Liver (tissue), 9 donors: Measurements from ENCODE around the gene DHX35. TPM values are rescaled to one million over a fixed set of nuclear protein-coding genes. Genes with fewer than 3 reads are reported as not detected.

ENCODE experiments used
- DNase-seq: peaks from one replicate; pipeline ENCODE4 v3.0.0-alpha.2; 2017; ENCODE audit warnings: low spot score
- H3K27ac ChIP-seq, 2 donors: one replicate each; pipeline ENCODE4 v1.7.0; 2013; ENCODE audit warnings: inconsistent platforms in 2 of 2, low read length in 2 of 2, control low read depth in 1 of 2, low read depth in 1 of 2, mild to moderate bottlenecking in 1 of 2
- H3K27me3 ChIP-seq, 4 donors: one replicate each; pipeline versions ENCODE4 v1.6.1 to v1.7.0; 2013; ENCODE audit warnings: low read length in 3 of 4, inconsistent platforms in 1 of 4, mild to moderate bottlenecking in 1 of 4, moderate library complexity in 1 of 4; ENCODE audit not compliant: control insufficient read depth in 4 of 4, insufficient read depth in 4 of 4
- H3K36me3 ChIP-seq, 4 donors: one replicate each; pipeline versions ENCODE4 v1.6.1 to v1.7.0; 2013; ENCODE audit warnings: low read length in 3 of 4, mild to moderate bottlenecking in 3 of 4, low read depth in 1 of 4, moderate library complexity in 1 of 4; ENCODE audit not compliant: control insufficient read depth in 4 of 4, insufficient read depth in 3 of 4
- H3K4me1 ChIP-seq, 4 donors: one replicate each; pipeline versions ENCODE4 v1.6.1 to v1.7.0; 2013; ENCODE audit warnings: low read length in 3 of 4, mild to moderate bottlenecking in 3 of 4, moderate library complexity in 1 of 4; ENCODE audit not compliant: control insufficient read depth in 4 of 4, insufficient read depth in 4 of 4
- H3K4me3 ChIP-seq, 3 donors: one replicate each; pipeline versions ENCODE4 v1.6.1 to v1.7.0; 2013; ENCODE audit warnings: low read length in 3 of 3, control low read depth in 1 of 3, low read depth in 1 of 3, mild to moderate bottlenecking in 1 of 3
- H3K9ac ChIP-seq, 2 donors: one replicate each; pipeline ENCODE4 v1.7.0; 2013; ENCODE audit warnings: low read length in 2 of 2, mild to moderate bottlenecking in 2 of 2, moderate library complexity in 2 of 2, control low read depth in 1 of 2, low read depth in 1 of 2
- H3K9me3 ChIP-seq, 4 donors: one replicate each; pipeline versions ENCODE4 v1.6.1 to v1.7.0; 2013; ENCODE audit warnings: low read length in 3 of 4; ENCODE audit not compliant: control insufficient read depth in 4 of 4
- ATF3 ChIP-seq: IDR thresholded peaks from 2 replicates; pipeline ENCODE4 v1.6.1; 2016; ENCODE audit warnings: antibody characterized with exemption
- CTCF ChIP-seq: fragments of 150-350 bp; IDR thresholded peaks from 2 replicates; pipeline ENCODE4 v1.5.1; 2017; ENCODE audit warnings: improper control_type of control experiment, low read depth, low read length; ENCODE audit not compliant: missing input control
- EGR1 ChIP-seq, 2 donors: IDR thresholded peaks; 2 replicates each; pipeline ENCODE4 v1.6.1; 2016 to 2018; ENCODE audit warnings: antibody characterized with exemption in 2 of 2, low read depth in 2 of 2
- FOXA1 ChIP-seq: IDR thresholded peaks from 2 replicates; pipeline ENCODE4 v1.6.1; 2016; ENCODE audit warnings: antibody characterized with exemption
- FOXA2 ChIP-seq: IDR thresholded peaks from 2 replicates; pipeline ENCODE4 v1.6.1; 2016; ENCODE audit warnings: antibody characterized with exemption
- GABPA ChIP-seq, 2 donors: IDR thresholded peaks in 1 of 2; conservative IDR thresholded peaks in 1 of 2; 2 replicates each; pipeline ENCODE4 v1.6.1; 2016; ENCODE audit warnings: antibody characterized with exemption in 2 of 2, mild to moderate bottlenecking in 1 of 2, moderate library complexity in 1 of 2
- HNF4A ChIP-seq, 2 donors: conservative IDR thresholded peaks; 2 replicates each; pipeline ENCODE4 v1.6.1; 2016; ENCODE audit warnings: antibody characterized with exemption in 2 of 2, mild to moderate bottlenecking in 2 of 2
- HNF4G ChIP-seq: IDR thresholded peaks from 2 replicates; pipeline ENCODE4 v1.6.1; 2016; ENCODE audit warnings: antibody characterized with exemption
- JUND ChIP-seq, 2 donors: IDR thresholded peaks; 2 replicates each; pipeline ENCODE4 v1.6.1; 2016; ENCODE audit warnings: antibody characterized with exemption in 2 of 2
- MAX ChIP-seq: IDR thresholded peaks from 2 replicates; pipeline ENCODE4 v1.6.1; 2016; ENCODE audit warnings: antibody characterized with exemption
- NR2F2 ChIP-seq: IDR thresholded peaks from 2 replicates; pipeline ENCODE4 v1.6.1; 2016; ENCODE audit warnings: antibody characterized with exemption
- RAD21 ChIP-seq, 2 donors: IDR thresholded peaks; 2 replicates each; pipeline ENCODE4 v1.6.1; 2016; ENCODE audit warnings: antibody characterized with exemption in 2 of 2, mild to moderate bottlenecking in 2 of 2
- REST ChIP-seq: IDR thresholded peaks from 2 replicates; pipeline ENCODE4 v1.6.1; 2016; ENCODE audit warnings: antibody characterized with exemption, mild to moderate bottlenecking
- RXRA ChIP-seq, 2 donors: IDR thresholded peaks; 2 replicates each; pipeline ENCODE4 v1.6.1; 2017 to 2018; ENCODE audit warnings: antibody characterized with exemption in 2 of 2, mild to moderate bottlenecking in 1 of 2
- SP1 ChIP-seq: IDR thresholded peaks from 2 replicates; pipeline ENCODE4 v1.6.1; 2018; ENCODE audit warnings: antibody characterized with exemption, mild to moderate bottlenecking
- TAF1 ChIP-seq: conservative IDR thresholded peaks from 2 replicates; pipeline ENCODE4 v1.6.1; 2016; ENCODE audit warnings: antibody characterized with exemption, mild to moderate bottlenecking
- YY1 ChIP-seq: IDR thresholded peaks from 2 replicates; pipeline ENCODE4 v1.6.1; 2016; ENCODE audit warnings: antibody characterized with exemption, mild to moderate bottlenecking
- ZBTB33 ChIP-seq: IDR thresholded peaks from 2 replicates; pipeline ENCODE4 v1.6.1; 2016; ENCODE audit warnings: antibody characterized with exemption
- WGBS: extraction: QIAGEN DNeasy Blood & Tissue Kit; methylation state at CpG from one replicate; pipeline ENCODE4 v1.1.7; 2013; 5-methylcytosine and 5-hydroxymethylcytosine counted together
- polyA plus RNA-seq, 2 donors: library from polyadenylated mRNA; stranded (reverse) in 1 of 2; unstranded in 1 of 2; fragments of 200-250 nt in 1 of 2; fragments of >200 nt in 1 of 2; fragmentation: Nextera tagmentation in 1 of 2; extraction: Ambion mirVana in 1 of 2; gene quantifications; one replicate each; pipeline versions ENCODE4 v1.2.1 to v1.2.3, GENCODE V29; 2013 to 2015
- total RNA-seq, 2 donors: library from RNA; depleted of rRNA; stranded (reverse); fragments of >200 nt; gene quantifications; one replicate each; pipeline ENCODE4 v1.2.3, GENCODE V29; 2014
- donor health status: healthy.
- donor health status: healthy.
- donor health status: healthy.
- donor health status: healthy.
- donor health status: healthy.

The DHX35 gene
- total and polyA plus RNA-seq, 4 donors = 2.7 to 10.6 (median 4.8) TPM

- no peaks in the 10 kb centered on the region for H3K9me3 ChIP-seq
- DNase-seq = no peak
- H3K27me3 ChIP-seq = no peaks in the 10 kb centered on the region
- H3K27ac ChIP-seq = no peak overlapping the region
- no peak for TF ChIP-seq SP1
- no peak for TF ChIP-seq MAX
- TF ChIP-seq REST = no peak
- TF ChIP-seq ATF3 = no peak
- no peak for TF ChIP-seq RXRA (IDR thresholded peaks at IDR 0.05)
- TF ChIP-seq FOXA1 = no peak
- TF ChIP-seq GABPA (IDR thresholded peaks at IDR 0.05 in 1 of 2, conservative IDR thresholded peaks at IDR 0.05 in 1 of 2) = no peak
- TF ChIP-seq EGR1 (IDR thresholded peaks at IDR 0.05; ENCODE audit: low read depth in 2 of 2) = no peak
- TF ChIP-seq YY1 = no peak
- TF ChIP-seq HNF4G = no peak
- TF ChIP-seq JUND (IDR thresholded peaks at IDR 0.05) = no peak
- no peak for TF ChIP-seq CTCF
- no peak for TF ChIP-seq ZBTB33
- TF ChIP-seq NR2F2 = no peak
- TF ChIP-seq TAF1 = no peak
- no peak for TF ChIP-seq HNF4A (conservative IDR thresholded peaks at IDR 0.05)
- TF ChIP-seq FOXA2 = no peak
- no peak for TF ChIP-seq RAD21 (IDR thresholded peaks at IDR 0.05)
- peaks cover 0 to 3% (median 1%) of the 10 kb centered on the region in 4 donors for H3K36me3 ChIP-seq
- WGBS = 90% methylated on average over 1 of the region's 1 CpG
- peaks cover 2 to 14% (median 11%) of the 10 kb centered on the region in 4 donors for H3K4me1 ChIP-seq
- no peak overlapping the region for H3K4me3 ChIP-seq
- H3K9ac ChIP-seq = no peak overlapping the region
Measured at GRCh38 chr20:38982291-38982690, 20.1 kb downstream of the DHX35 start.
